HL-60 (cell line): Measurements from ENCODE around the gene TPCN2.

Experiments used
- POLR2AphosphoS5 ChIP-seq: IDR thresholded peaks from 2 replicates; pipeline ENCODE4 v1.6.1; 2012; ENCODE audit warnings: low read depth
- REST ChIP-seq: IDR thresholded peaks from 2 replicates; pipeline ENCODE4 v1.6.1; 2012; ENCODE audit warnings: low read depth; ENCODE audit not compliant: insufficient replicate concordance
- TF ChIP-seq, protein P1 (sequence below): IDR thresholded peaks from one replicate; pipeline ENCODE4 v1.5.1; 2011; ENCODE audit warnings: low read length, control low read depth, inconsistent platforms; ENCODE audit not compliant: insufficient read depth

- TF ChIP-seq, protein P1, sequence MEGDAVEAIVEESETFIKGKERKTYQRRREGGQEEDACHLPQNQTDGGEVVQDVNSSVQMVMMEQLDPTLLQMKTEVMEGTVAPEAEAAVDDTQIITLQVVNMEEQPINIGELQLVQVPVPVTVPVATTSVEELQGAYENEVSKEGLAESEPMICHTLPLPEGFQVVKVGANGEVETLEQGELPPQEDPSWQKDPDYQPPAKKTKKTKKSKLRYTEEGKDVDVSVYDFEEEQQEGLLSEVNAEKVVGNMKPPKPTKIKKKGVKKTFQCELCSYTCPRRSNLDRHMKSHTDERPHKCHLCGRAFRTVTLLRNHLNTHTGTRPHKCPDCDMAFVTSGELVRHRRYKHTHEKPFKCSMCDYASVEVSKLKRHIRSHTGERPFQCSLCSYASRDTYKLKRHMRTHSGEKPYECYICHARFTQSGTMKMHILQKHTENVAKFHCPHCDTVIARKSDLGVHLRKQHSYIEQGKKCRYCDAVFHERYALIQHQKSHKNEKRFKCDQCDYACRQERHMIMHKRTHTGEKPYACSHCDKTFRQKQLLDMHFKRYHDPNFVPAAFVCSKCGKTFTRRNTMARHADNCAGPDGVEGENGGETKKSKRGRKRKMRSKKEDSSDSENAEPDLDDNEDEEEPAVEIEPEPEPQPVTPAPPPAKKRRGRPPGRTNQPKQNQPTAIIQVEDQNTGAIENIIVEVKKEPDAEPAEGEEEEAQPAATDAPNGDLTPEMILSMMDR, result no peak
- TF ChIP-seq POLR2AphosphoS5 (no peak), REST (no peak)
Measured at GRCh38 chr11:69119190-69119589, 70.5 kb downstream of the TPCN2 start.
